Occipital lobe (tissue), 2 donors: ENCODE measurements around the gene TTBK1. TPM values are rescaled to one million over a fixed set of nuclear protein-coding genes. Genes with fewer than 3 reads are reported as not detected.
"Not testable (repeated sequence)": the region's sequence is repeated elsewhere in the genome, so short reads cannot be mapped to it uniquely, and the experiment has no call there.

ENCODE experiments used
- DNase-seq: peaks from one replicate; lab custom pipeline; 2025; lab: John Stamatoyannopoulos, UW
- total RNA-seq: library from RNA; depleted of rRNA; stranded (reverse); fragments of >200 nt; gene quantifications from one replicate; pipeline ENCODE4 v1.2.3, GENCODE V29; 2014

Gene TTBK1
- total RNA-seq, 1 donor from 2014 or later: 13.1 TPM

GRCh38 chr6:43287717-43288679 is 44.7 kb downstream of the TTBK1 start:
- DNase-seq: no peak

GRCh38 chr6:43290339-43290904 is 47.1 kb downstream of the TTBK1 start:
- no peak for DNase-seq

GRCh38 chr6:43290905-43291355 is 47.6 kb downstream of the TTBK1 start:
- DNase-seq: no peak

DNA sequence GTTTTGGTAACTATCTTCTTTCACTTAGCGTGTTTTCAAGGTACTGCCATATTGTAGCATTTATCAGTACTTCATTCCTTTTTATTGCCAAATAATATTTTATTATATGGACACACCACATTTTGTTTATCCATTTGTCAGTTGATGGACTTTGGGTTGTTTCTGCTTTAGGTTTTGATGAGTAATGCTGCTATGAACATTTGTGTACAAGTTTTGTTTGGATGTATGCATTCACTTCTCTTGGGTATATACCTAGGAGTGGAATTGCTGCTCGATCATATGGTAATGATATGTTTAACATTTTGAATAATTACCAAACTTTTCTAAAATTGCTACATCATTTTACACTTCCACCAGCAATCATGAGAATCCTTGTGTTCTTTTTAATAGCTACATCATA is 48.4 kb downstream of the TTBK1 start:
- DNase-seq: no peak

- DNase-seq: no peak
Measured at GRCh38 chr6:43292341-43292740, 49.1 kb downstream of the TTBK1 start.

- DNase-seq: no peak
Measured at GRCh38 chr6:43292763-43293318, 49.6 kb downstream of the TTBK1 start.

DNA sequence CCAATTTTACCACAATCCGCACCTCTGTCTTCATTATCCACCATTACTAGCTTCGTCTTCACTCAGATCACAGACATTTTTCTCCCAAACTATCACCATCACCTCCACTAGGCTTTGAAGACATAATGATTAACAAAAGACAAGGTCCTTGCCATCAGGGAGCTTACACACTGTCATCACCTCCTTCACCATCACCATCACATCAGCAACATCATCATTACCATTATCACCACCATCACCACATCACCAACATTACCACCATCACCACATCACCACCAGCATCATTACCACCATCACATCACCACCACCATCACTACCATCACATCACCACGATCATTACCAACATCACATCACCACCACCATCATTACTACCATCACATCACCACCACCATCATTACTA is 50.4 kb downstream of the TTBK1 start:
- no peak for DNase-seq

DNA sequence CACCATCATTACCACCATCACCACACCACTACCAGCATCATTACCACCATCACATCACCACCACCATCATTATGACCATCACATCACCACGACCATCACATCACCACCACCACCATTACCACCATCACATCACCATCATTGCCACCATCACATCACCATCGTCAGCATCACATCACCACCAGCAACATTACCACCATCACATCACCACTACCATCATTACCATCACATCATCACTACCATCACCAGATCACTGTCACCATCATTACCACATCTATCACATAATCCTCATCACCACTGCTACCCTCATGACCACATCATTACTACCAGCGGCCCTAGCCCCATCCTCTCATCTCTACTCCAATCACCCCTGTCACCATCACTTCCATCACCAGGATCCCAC is 51.3 kb downstream of the TTBK1 start:
- no peak for DNase-seq

DNA sequence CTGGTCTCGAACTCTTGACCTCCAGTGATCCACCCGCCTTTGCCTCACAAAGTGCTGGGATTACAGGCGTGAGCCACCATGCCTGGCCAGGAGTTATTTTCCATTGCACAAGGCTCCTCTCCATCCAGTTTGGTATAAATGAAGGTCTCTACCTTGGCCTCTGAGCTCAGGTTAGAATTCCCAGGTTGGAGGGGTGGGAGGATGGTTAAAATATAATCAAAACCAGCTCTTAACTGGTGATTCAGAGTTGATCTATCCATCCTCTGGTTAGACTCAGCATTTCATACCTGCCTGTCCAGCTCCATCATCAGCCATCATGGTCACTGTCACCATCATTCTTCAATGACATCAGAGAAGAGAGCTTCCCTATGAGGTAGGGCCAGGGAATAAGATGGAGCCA is 52.2 kb downstream of the TTBK1 start:
- DNase-seq: no peak

DNA sequence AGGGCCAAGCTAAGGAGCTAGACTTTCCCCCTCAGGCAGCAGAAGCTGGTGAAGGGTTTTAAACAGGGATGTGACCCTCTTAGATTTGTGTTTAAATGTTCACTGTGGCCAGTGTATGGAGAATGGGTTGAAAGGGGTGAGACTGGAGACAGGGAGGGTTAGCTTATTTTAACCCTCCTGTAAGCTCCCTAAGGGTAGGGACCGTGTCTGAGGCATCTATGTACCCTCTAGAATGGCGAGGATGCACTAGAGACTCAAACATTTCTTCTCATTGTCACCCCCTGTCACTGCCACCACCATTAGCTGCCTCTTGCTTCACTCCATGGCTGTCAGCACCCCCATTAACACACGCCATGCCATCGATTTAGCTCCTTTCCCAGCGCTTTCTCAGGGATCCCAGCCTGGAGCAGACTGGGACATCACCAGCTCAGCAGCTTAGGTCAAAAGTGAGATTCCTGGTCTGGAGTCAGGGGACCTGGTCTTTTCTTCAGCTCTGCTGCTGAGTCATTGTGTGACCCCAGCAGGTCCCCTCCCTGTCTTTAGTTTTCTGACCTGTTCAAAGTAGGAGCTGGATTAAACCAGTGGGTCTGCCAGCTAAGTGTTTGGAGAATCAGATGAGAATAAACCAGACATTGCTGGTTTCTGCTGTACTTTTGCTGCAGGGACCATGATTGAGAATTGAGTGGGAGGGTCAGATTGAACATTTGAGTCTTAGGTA is 53.7 kb downstream of the TTBK1 start:
- DNase-seq: no peak

DNA sequence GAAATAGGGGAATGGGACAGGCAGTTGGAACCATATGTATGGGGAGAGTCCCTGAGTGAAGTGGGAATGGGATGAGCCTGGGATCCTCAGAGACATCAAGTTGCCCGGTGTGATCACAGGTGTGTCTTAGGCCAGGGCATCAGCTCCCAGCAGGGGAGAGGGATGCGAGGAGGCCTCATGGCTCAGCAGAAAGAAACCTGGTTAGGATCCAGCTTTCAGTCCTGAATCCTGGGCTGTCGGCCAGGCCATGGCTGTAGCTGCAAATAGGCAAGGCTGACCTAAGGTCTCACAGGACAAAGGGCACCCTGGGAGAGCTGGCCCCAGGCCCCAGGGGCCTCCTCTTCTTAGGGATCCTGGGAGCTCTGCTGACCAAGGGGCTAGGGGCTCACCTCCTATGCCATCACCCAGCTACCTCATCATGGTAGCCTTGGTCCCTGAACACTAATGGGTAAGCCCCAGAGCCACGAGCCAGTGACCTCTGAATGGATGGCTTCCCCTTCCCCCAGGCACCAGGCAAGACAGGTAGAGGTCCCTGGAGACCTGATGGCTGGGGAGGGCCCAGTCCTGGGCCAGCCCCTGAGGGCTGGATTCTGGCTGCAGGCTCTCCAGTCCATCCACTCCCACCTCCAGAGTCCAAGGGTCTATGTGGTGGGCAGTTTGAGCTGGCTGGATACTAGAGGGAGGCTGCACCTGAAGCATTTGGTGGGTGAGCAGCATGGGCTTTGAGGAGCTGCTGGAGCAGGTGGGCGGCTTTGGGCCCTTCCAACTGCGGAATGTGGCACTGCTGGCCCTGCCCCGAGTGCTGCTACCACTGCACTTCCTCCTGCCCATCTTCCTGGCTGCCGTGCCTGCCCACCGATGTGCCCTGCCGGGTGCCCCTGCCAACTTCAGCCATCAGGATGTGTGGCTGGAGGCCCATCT is 54.6 kb downstream of the TTBK1 start, which contains the start of gene SLC22A7:
TSS of gene SLC22A7 (plus strand) at position 617 of the 921 bp plus-strand sequence. CDS start at position 716, 99 bp downstream.
- no peak for DNase-seq

DNA sequence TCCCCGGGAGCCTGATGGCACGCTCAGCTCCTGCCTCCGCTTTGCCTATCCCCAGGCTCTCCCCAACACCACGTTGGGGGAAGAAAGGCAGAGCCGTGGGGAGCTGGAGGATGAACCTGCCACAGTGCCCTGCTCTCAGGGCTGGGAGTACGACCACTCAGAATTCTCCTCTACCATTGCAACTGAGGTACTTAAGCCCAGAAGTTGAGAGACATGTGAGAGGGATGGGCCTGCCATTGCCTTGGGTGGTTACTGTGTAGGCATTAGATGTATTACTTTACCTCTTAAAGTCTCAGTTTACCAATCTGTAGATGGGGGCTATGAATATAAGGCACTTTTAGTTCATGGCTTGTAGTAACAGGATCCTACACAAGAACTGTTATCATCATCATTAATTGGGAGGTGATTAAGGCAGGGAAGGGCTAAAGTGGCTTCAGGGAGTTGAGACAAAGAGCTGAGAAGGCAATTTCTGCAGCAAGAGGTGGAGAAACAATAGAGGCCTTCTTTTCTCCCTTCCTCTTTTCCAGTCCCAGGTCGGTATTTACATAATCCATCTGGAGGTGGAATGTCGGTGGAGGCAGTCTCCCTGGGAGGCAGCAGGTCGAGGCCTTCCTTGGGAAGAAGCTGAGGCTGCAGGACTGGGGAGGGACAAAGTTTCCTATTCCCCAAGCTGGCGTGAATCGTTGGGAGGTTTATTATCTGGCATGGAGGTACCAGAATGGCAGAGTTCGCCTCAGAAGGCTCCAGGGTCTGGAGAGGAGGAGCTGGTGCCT is 55.5 kb downstream of the TTBK1 start:
- no peak for DNase-seq

DNA sequence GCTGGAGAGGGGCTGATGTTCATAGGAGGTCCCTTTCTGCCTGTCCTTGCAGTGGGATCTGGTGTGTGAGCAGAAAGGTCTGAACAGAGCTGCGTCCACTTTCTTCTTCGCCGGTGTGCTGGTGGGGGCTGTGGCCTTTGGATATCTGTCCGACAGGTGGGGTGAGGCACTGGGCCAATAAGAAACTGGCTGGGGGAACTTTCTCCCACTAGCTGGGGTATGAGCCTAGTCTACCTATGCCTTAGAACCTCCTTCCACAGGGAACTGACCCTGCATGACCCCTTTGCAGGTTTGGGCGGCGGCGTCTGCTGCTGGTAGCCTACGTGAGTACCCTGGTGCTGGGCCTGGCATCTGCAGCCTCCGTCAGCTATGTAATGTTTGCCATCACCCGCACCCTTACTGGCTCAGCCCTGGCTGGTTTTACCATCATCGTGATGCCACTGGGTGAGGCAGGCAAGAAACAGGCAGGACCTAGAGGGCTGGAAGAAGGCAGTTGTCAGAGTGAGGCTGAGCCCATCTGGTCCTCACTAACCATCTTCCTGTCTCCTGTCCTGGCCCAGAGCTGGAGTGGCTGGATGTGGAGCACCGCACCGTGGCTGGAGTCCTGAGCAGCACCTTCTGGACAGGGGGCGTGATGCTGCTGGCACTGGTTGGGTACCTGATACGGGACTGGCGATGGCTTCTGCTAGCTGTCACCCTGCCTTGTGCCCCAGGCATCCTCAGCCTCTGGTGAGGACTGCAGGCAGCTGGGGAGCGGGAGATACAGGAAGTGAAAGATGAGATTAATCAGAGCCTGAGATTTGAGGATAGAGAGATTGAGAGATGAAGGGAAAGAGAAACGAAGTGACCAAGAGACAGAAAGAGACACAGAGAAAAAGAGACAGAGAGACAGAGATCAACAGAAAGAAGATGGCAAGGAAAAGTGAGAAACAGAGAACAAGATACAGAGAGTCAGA is 56.3 kb downstream of the TTBK1 start:
- no peak for DNase-seq

GRCh38 chr6:43301081-43301870 is 58.0 kb downstream of the TTBK1 start:
- no peak for DNase-seq

- DNase-seq: no peak
Measured at GRCh38 chr6:43302126-43302525, 58.8 kb downstream of the TTBK1 start.

- DNase-seq: not testable (repeated sequence)
Measured at GRCh38 chr6:43303006-43303405, 59.7 kb downstream of the TTBK1 start.

- no peak for DNase-seq
Measured at GRCh38 chr6:43303751-43304331, 60.6 kb downstream of the TTBK1 start.
